HCT116 (cell line): ENCODE results near the gene DENND4C.
"Not testable (repeated sequence)": the region's sequence is repeated elsewhere in the genome, so short reads cannot be mapped to it uniquely, and the experiment has no call there.

Experiments used
- EZH2phosphoT487 ChIP-seq: fragments of 200-600 bp; IDR thresholded peaks from 2 replicates; pipeline ENCODE4 v1.6.1; 2018; ENCODE audit warnings: antibody characterized with exemption, borderline replicate concordance
- POLR2A ChIP-seq: IDR thresholded peaks from 2 replicates; pipeline ENCODE4 v1.7.0; 2011; ENCODE audit warnings: borderline replicate concordance; ENCODE audit not compliant: insufficient read depth, insufficient read length; ENCODE audit errors: extremely low read depth

- TF ChIP-seq EZH2phosphoT487, POLR2A: not testable (repeated sequence)
Measured at GRCh38 chr9:19389539-19389938, 159.0 kb downstream of the DENND4C start.
